Activated T-cell treated with anti-CD3 and anti-CD28 coated beads, Interleukin-2, amount 50 U/mL, for 24 hours (primary cell): ENCODE results near the gene SPTSSB.

Experiments
- DNase-seq: peaks from one replicate; pipeline ENCODE4 v3.0.0-alpha.2; 2020
- H3K27ac Mint-ChIP-seq: 2 replicates; pipeline ENCODE4 v1.8.0; 2020; ENCODE audit warnings: mild to moderate bottlenecking, mixed read lengths
- H3K27me3 Mint-ChIP-seq: 2 replicates; pipeline ENCODE4 v1.8.0; 2020; ENCODE audit warnings: mixed read lengths
- H3K36me3 Mint-ChIP-seq: 2 replicates; pipeline ENCODE4 v1.8.0; 2020; ENCODE audit warnings: low read depth, mixed read lengths
- H3K4me1 Mint-ChIP-seq: 2 replicates; pipeline ENCODE4 v1.8.0; 2020; ENCODE audit warnings: low read depth, mixed read lengths
- H3K4me3 Mint-ChIP-seq: 2 replicates; pipeline ENCODE4 v1.8.0; 2020; ENCODE audit warnings: mild to moderate bottlenecking, moderate library complexity, mixed read lengths
- H3K9me3 Mint-ChIP-seq: 2 replicates; pipeline ENCODE4 v1.8.0; 2020; ENCODE audit warnings: mixed read lengths

SPTSSB gene

DNA sequence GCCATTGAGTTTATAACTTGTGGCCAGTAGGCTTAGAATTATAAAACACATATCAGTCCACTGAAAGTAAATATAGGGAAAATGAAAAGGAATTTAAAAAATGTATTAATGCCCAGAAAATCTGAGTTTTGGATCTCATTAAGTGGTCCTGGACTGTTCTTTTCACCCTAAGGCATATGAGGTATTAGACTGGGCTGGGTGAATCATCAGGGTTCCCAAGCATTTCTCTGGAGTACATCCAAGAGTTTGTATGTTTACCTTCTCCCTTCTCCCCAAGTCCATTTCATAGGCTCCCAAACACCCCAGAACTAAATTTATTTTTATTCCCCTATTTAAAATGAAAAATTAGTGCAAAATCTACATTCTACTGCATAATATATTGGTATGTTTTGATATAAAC is 31.9 kb upstream of the SPTSSB start:
- no peak for DNase-seq
- H3K36me3 Mint-ChIP-seq: no peaks in the 10 kb centered on the region
- no peak overlapping the region for H3K27ac Mint-ChIP-seq
- peaks cover 22% of the 10 kb centered on the region for H3K4me1 Mint-ChIP-seq
- no peaks in the 10 kb centered on the region for H3K27me3 Mint-ChIP-seq
- peaks cover 4% of the 10 kb centered on the region for H3K9me3 Mint-ChIP-seq
- no peak overlapping the region for H3K4me3 Mint-ChIP-seq

- Mint-ChIP-seq H3K4me1 (peaks cover 16% of the 10 kb centered on the region), H3K27me3 (no peaks in the 10 kb centered on the region), H3K36me3 (no peaks in the 10 kb centered on the region), H3K27ac (no peak overlapping the region), H3K4me3 (no peak overlapping the region), H3K9me3 (peaks cover 9% of the 10 kb centered on the region)
- DNase-seq: no peak
These were observed 30.1 kb upstream of the SPTSSB start for GRCh38 chr3:161401389-161401788.

DNA sequence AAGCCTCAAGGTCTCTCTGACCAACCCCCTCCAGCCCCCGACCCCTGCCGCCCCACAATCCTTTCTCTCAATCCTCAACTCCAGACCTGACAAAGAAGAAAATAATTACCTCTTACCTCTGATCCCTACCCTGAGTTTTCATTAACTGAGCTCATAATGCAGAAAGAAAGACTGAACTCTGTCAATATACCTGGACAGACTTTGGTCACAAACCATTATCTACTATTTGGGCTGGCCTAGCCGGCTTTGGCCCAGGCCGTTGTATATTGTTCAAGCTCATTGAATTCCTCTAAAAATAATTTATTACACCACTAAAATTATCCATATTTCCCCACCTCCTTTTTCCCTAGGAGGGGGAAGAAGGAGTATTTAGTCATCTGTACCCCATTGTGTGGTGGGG is 29.3 kb upstream of the SPTSSB start:
- H3K4me3 Mint-ChIP-seq: no peak overlapping the region
- no peak for DNase-seq
- H3K27me3 Mint-ChIP-seq: no peaks in the 10 kb centered on the region
- H3K4me1 Mint-ChIP-seq: peaks cover 13% of the 10 kb centered on the region
- no peaks in the 10 kb centered on the region for H3K36me3 Mint-ChIP-seq
- no peak overlapping the region for H3K27ac Mint-ChIP-seq
- peaks cover 10% of the 10 kb centered on the region for H3K9me3 Mint-ChIP-seq

- Mint-ChIP-seq H3K27me3 (no peaks in the 10 kb centered on the region), H3K27ac (no peak overlapping the region), H3K9me3 (peaks cover 10% of the 10 kb centered on the region), H3K36me3 (no peaks in the 10 kb centered on the region), H3K4me1 (peaks cover 44% of the 10 kb centered on the region), H3K4me3 (no peak overlapping the region)
- DNase-seq: no peak
These were observed 24.0 kb upstream of the SPTSSB start for GRCh38 chr3:161395115-161396012.

DNA sequence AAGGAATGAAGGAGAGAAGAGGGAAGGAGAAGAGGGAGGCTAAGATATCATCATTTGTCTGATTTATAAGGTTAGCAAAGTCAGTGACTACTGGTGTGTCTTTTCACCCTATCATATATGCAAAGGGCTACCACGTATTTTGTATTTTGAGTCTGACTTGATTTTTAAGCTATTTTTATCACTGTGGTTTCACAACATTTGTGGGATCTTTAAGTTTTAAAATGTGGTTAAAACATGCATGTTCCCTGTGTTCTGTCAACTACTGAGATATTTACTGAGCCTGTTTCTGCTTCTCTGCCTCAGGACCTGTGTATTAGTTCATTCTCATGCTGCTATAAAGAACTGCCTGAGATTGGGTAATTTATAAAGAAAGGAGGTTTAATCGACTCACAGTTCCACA is 22.5 kb upstream of the SPTSSB start:
- no peaks in the 10 kb centered on the region for H3K27me3 Mint-ChIP-seq
- DNase-seq: no peak
- H3K4me3 Mint-ChIP-seq: no peak overlapping the region
- H3K27ac Mint-ChIP-seq: no peak overlapping the region
- H3K36me3 Mint-ChIP-seq: no peaks in the 10 kb centered on the region
- peaks cover 44% of the 10 kb centered on the region for H3K4me1 Mint-ChIP-seq
- peaks cover 6% of the 10 kb centered on the region for H3K9me3 Mint-ChIP-seq

GRCh38 chr3:161393310-161393709 is 22.0 kb upstream of the SPTSSB start:
- Mint-ChIP-seq H3K27ac (no peak overlapping the region), H3K4me3 (no peak overlapping the region), H3K36me3 (no peaks in the 10 kb centered on the region), H3K27me3 (no peaks in the 10 kb centered on the region), H3K4me1 (peaks cover 43% of the 10 kb centered on the region), H3K9me3 (peaks cover 6% of the 10 kb centered on the region)
- DNase-seq: no peak

DNA sequence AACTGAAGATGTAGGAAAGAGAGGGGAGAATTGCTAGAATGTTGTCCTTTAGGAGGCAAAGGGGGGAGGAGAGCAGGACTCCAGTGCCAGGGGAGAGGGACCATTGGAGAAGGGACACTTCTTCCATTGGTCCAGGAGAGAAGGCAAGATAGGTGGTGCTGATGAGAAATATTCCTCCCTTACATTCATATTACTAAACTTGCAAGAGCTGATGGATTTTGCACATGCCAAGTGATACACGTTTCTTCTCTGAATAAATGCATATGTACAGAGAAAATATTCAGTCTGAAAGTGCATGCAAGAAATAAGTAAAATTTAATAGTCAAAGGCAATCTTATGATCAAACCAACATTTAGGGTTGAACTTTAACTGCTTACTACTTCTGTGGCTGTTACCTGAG is 21.5 kb upstream of the SPTSSB start:
- no peak overlapping the region for H3K27ac Mint-ChIP-seq
- H3K4me1 Mint-ChIP-seq: peaks cover 39% of the 10 kb centered on the region
- no peak for DNase-seq
- H3K36me3 Mint-ChIP-seq: no peaks in the 10 kb centered on the region
- H3K4me3 Mint-ChIP-seq: no peak overlapping the region
- no peaks in the 10 kb centered on the region for H3K27me3 Mint-ChIP-seq
- H3K9me3 Mint-ChIP-seq: peaks cover 4% of the 10 kb centered on the region

DNA sequence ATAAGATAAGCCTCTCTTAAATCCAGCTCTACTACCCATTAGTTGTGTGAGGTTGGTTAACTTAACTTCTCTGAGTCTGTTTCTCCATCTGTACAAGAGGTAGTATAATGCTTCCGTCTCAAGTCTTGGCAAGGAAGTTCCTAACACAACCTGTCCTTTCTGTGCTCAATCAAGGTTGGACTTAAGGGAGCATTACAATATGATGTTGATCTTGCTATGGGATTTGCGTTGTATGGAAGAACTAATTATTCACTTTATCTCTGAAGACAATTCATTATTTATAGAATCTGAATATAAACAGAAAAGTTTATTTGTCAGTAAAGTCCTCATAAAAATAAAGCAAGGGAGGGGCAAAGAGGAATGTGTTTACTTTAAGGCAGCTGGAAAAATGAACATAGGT is 18.9 kb upstream of the SPTSSB start:
- no peak overlapping the region for H3K27ac Mint-ChIP-seq
- H3K4me3 Mint-ChIP-seq: no peak overlapping the region
- peaks cover 39% of the 10 kb centered on the region for H3K4me1 Mint-ChIP-seq
- H3K9me3 Mint-ChIP-seq: no peaks in the 10 kb centered on the region
- H3K36me3 Mint-ChIP-seq: no peaks in the 10 kb centered on the region
- H3K27me3 Mint-ChIP-seq: peaks cover 5% of the 10 kb centered on the region
- DNase-seq: no peak

GRCh38 chr3:161389445-161390035 is 18.2 kb upstream of the SPTSSB start:
- Mint-ChIP-seq H3K4me3 (no peak overlapping the region), H3K4me1 (peaks cover 32% of the 10 kb centered on the region), H3K9me3 (no peaks in the 10 kb centered on the region), H3K27ac (no peak overlapping the region), H3K27me3 (peaks cover 7% of the 10 kb centered on the region), H3K36me3 (no peaks in the 10 kb centered on the region)
- DNase-seq: no peak

GRCh38 chr3:161388855-161389254 is 17.5 kb upstream of the SPTSSB start:
- Mint-ChIP-seq H3K36me3 (no peaks in the 10 kb centered on the region), H3K9me3 (no peaks in the 10 kb centered on the region), H3K4me1 (peaks cover 25% of the 10 kb centered on the region), H3K27ac (no peak overlapping the region), H3K27me3 (peaks cover 12% of the 10 kb centered on the region), H3K4me3 (no peak overlapping the region)
- no peak for DNase-seq

DNA sequence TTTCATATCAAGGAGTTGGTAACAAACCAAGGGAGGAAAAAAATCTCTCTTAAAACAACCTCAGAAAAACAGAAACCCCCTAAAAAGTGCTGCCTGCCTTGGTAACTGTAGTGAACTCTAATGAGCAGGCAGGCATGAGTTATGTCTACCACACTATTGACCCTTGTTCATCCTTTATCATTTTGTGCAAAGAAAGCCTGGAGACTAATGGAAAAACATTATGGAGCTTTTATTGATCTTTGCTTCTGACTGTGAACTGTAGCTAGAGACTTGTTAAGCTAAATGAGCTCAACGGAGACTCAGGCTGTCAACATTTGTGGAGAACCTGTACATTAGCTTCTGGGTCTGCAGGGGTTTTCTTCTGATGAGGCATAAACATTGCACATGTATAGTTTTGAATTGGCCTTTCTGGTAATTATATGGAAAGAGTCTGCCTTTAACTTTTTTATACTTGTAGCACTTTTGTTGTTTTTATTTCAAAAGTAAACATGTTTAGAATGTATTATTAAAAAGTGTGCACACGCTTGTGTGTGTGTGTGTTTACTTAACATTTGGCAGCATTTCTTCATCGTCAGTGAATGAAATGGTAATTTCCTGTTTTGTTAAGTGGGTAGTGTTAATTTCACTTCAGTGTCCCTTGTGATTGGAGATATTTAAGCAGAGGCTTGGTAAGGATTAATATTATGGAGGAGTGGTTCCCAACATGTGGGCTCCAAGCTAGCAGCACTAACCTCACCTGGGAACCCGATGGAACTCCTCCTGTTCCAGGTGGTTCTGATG is 15.9 kb upstream of the SPTSSB start:
- Mint-ChIP-seq H3K27me3 (peaks cover 16% of the 10 kb centered on the region), H3K36me3 (no peaks in the 10 kb centered on the region), H3K9me3 (no peaks in the 10 kb centered on the region), H3K27ac (no peak overlapping the region), H3K4me1 (peaks cover 11% of the 10 kb centered on the region), H3K4me3 (no peak overlapping the region)
- no peak for DNase-seq

- DNase-seq: peak; percentile 56
- H3K4me3 Mint-ChIP-seq: peak overlapping the region; percentile 80
- no peaks in the 10 kb centered on the region for H3K9me3 Mint-ChIP-seq
- peaks cover 18% of the 10 kb centered on the region for H3K4me1 Mint-ChIP-seq
- H3K27ac Mint-ChIP-seq: no peak overlapping the region
- H3K27me3 Mint-ChIP-seq: peaks cover 42% of the 10 kb centered on the region
- H3K36me3 Mint-ChIP-seq: no peaks in the 10 kb centered on the region
These were observed 1.3 kb upstream of the SPTSSB start for GRCh38 chr3:161372321-161373260.

DNA sequence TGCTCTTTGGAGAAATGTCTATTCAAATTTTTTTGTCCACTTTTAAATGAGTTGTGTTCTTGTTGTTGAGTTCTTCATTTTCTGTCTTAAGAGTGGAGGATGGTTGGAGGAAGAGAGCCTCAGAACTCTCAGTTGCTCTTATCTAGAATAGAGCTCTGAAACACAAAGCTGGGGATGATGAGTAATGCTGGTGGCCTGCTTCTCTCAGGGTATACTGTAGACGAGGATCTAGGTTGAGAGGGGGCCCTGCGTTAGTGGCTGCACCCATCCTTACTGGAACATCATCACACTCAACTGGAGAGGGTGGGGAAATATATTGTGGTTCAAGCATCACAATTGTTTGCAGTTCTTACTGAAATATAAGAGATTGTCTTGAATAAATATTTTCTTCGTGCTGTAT is 1.8 kb downstream of the SPTSSB start:
- H3K9me3 Mint-ChIP-seq: no peaks in the 10 kb centered on the region
- H3K27me3 Mint-ChIP-seq: peaks cover 42% of the 10 kb centered on the region
- DNase-seq: no peak
- peaks cover 18% of the 10 kb centered on the region for H3K4me1 Mint-ChIP-seq
- no peak overlapping the region for H3K4me3 Mint-ChIP-seq
- no peaks in the 10 kb centered on the region for H3K36me3 Mint-ChIP-seq
- no peak overlapping the region for H3K27ac Mint-ChIP-seq

DNA sequence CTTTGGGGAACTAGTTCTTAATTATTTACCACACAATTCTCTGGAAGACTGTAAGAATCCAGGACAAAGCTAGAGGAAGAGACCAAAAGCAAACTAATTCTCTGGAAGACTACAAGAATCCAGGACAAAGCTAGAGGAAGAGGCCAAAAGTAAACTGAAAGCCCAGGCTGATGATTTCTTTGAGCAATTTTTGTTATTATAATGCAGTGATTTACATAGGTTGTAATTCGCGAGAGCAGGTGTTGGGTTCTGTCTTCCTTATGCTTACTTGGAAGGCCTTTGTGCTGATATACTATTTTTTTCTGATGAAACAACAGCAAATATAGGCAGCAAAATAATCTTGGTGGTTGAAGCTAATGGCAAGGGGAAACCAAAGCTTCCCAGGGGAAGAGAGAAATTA is 5.2 kb downstream of the SPTSSB start:
- Mint-ChIP-seq H3K36me3 (no peaks in the 10 kb centered on the region), H3K4me1 (peaks cover 2% of the 10 kb centered on the region), H3K27ac (no peak overlapping the region), H3K4me3 (no peak overlapping the region), H3K27me3 (peaks cover 20% of the 10 kb centered on the region), H3K9me3 (no peaks in the 10 kb centered on the region)
- no peak for DNase-seq
